ENCODE data around the gene LSM12.

The LSM12 gene

DNA sequence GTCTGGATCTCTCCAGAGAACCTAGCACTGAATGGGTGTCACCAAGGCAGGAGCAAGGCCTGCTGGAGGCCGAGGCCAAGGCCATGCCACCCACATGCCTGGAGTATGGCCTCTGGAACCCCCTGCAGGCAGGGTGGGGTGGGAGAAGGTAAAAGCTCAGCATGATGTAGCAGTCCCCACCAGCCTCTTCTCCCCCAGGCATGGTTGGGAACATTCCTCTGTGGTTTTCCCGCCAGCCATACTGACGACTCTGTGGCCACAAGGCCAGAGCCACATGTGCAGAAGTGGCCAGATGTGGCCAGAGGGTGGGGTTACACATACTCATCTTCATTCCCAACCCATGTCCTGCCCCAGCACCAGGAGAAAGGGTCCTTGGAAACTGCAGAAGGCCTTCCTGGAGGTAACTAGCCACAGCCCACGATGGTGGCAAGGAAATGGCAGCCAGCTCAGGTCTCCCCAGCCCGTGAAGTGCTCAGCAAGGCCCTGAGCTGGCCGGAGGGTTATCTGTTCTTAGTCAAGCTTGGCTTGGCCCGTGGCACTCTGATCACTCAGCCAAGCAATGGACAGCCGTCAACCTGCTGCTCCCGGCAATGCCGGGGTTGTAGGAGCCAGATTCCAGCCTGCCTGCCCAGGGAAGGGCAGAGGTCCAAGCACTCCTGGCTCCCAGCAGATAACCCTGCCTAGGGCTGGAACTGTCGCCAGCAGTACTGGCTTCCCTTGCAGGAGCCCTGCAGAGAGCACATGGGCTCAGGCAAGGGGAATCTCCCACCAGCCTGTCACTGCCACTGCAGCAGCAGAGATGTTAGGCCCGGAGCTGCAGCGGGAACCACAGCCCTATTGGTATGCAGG lies 30.9 kb upstream of the LSM12 start:
- in situ Hi-C loops (cut with MboI; ENCODE audit: low pct_unique_long_range_greater_than_20kb, low sequenced_read_pairs): no loop called here
- DNase-seq: peak; percentile 45

DNA sequence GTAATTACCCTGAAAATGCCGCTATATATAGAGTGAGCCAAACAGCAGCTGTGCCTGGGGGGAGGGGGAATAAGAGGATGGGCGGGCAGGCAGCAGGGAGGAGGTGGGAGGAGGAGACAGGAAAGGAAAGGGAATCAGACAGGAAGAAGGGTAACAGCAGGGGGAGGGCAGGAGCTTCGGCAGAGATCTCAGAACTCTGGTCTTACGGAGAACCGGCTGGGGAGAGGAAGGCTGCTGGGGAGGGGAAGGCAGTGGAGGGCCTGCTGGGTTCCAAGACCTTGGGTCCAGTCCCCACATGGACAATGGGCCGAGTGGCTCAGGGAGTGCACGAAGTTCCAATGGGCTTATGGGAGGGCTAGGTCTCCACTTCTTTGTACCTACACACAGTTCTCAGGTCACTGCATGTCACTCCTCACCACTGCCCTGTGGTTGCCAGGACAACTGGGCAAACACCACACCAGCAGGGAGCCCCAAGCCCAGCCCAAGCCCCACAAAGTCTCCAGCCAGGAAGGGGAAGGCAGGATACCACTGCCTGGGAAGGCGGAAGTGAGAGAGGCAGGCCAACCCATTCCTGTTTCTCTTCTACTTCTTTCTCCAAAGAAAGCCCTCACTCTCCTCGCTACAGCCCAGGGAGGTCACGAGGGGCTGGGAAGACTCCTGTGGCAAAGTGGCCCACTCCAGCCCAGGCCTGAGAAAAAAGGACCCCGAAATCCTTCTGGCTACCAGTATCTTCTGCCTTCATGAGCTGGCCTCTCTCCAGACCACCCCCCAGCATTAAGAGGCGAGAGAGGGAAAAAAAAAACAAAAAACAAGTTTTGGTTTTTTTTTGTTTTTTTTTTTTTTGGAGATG lies 29.4 kb upstream of the LSM12 start:
- in situ Hi-C loops (cut with MboI; ENCODE audit: low pct_unique_long_range_greater_than_20kb, low sequenced_read_pairs): no loop called here
- DNase-seq: peak; percentile 97

DNA sequence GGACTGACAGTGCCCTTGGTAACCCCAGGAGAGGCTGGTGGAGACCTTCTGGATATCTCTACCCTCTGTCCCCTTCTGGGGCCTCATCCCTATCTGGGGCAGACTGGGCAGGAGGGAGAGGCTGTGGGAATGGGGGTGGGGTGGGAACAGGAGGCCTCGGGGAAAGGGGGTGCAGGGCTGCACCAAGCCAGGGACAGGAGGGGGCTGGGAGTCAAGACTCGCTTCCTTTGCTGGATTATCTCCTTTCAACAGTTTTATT lies 28.8 kb upstream of the LSM12 start:
- in situ Hi-C loops (cut with MboI; ENCODE audit: low pct_unique_long_range_greater_than_20kb, low sequenced_read_pairs): no loop called here

DNA sequence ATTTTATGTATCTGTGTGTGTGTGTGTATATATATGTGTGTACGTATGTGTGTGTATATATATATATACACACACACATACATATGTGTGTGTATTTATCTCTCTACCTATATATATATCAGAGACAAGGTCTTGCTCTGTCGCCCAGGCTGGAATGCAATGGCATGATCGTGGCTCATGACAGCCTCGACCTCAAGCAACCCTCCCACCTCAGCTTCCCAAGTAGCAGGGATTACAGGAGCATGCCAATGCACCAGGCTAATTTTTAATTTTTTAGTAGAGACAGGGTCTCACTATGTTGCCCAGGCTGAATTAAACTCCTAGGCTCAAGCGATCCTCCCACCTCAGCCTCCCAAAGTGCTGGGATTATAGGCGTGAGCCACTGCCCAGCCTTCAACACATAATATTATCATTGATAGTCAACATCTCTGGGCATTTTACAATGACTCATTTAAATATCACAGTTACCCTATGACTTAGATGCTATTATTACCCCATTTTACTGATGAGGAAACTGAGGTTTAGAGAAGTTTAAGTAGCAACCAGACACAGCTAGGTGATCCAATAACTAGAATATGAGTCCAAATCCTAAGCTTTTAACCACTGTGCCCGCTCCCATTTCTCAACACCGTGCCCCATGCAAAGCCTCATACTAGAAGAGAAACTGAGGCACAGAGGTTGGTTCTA lies 28.4 kb upstream of the LSM12 start:
- in situ Hi-C loops (cut with MboI; ENCODE audit: low pct_unique_long_range_greater_than_20kb, low sequenced_read_pairs): no loop called here
- no peak for DNase-seq

More for the DNA sequence above, 28.8 kb upstream of the LSM12 start:
- DNase-seq: no peak

- in situ Hi-C loops (cut with MboI; ENCODE audit: low pct_unique_long_range_greater_than_20kb, low sequenced_read_pairs): no loop called here
- no peak for DNase-seq
These were observed 26.9 kb upstream of the LSM12 start for GRCh38 chr17:44093231-44093900.

DNA sequence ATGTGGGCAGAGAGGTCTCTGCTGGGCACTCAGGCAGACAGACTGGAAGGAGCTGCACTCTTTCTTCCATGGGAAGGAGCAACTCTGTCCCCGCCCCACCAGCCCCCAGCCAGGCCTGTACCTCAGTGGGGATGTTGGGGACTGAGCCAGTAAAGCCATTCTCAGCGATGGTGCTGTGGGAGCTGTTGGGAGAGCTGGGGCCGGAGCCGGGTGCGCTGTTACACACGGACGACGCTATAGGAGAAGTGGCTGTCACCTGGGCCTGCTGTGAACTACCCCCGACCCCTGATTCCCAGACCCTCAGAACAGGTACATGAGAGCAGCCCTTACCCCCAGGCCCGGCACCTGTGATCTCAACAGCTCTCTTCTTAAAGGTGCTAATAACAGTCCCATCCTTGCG lies 25.6 kb upstream of the LSM12 start:
- in situ Hi-C loops (cut with MboI; ENCODE audit: low pct_unique_long_range_greater_than_20kb, low sequenced_read_pairs): no loop called here

DNA sequence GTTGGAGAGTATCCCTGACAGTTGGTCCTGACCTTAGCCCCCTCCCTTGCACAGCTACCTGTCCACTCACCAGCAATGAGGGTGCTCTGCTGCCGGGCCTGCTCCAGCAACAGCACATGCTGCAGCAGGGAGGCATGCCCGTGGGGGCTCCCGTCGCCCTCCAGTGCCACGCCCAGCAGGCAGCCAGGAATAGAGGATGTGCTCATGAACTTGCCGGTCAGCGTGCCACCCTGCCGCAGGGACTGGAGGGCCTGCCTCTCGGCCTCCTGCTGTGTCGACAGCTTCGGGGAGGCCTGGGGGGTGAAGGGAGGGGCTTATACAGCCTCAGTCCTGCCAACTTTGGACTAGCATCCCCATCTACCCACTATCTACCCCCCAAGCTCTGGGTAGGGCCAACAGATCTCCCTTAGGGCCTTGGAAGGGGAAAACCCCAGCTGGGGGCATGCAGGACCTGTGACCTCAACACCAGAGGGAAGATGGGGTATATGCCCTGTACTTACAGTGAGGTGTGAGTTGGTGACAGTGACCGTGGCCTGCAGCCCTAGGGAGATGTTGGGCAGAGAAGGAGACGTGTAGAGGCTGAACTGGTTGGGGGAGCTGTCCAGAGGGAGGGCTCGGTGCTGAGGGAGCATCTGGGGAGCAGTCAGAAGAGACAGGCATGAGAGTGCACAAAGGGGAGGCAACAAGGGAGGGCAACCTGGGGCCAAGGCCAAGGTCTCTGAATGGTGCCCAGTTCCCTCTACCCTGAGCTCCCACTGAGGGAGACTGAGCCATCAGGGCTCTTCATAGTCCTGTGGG lies 24.9 kb upstream of the LSM12 start:
- no peak for DNase-seq
- in situ Hi-C loops (cut with MboI; ENCODE audit: low pct_unique_long_range_greater_than_20kb, low sequenced_read_pairs): no loop called here

More for the DNA sequence above, 25.6 kb upstream of the LSM12 start:
- DNase-seq: no peak

- in situ Hi-C loops (cut with MboI; ENCODE audit: low pct_unique_long_range_greater_than_20kb, low sequenced_read_pairs): no loop called here
- DNase-seq: no peak
These were observed 21.8 kb upstream of the LSM12 start for GRCh38 chr17:44088254-44088653.

DNA sequence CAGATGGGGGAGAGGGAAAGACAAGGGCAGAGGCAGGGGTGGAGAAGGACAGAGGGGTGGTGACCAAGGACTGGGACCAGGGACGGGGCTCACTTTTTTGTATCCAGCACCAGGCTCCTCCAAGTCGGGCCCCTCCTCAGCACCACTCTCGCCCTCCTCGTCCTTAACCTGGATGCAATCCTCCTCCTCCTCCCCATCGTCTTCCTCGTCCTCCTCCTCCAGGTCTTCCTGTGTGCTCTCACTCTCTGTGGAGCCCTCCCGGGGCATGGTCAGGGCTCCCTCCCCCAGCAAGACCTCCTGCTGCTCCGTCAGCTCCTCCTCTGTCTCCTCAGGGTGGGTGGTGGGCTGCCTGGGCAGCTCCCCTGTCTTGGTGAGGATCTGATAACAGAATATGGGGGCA lies 20.8 kb upstream of the LSM12 start:
- in situ Hi-C loops (cut with MboI; ENCODE audit: low pct_unique_long_range_greater_than_20kb, low sequenced_read_pairs): no loop called here
- no peak for DNase-seq

GRCh38 chr17:44086364-44087311 lies 20.2 kb upstream of the LSM12 start:
- peak; percentile 78 for DNase-seq
- in situ Hi-C loops (cut with MboI; ENCODE audit: low pct_unique_long_range_greater_than_20kb, low sequenced_read_pairs): no loop called here

- DNase-seq: no peak
- in situ Hi-C loops (cut with MboI; ENCODE audit: low pct_unique_long_range_greater_than_20kb, low sequenced_read_pairs): no loop called here
These were observed 19.4 kb upstream of the LSM12 start for GRCh38 chr17:44085908-44086307.

DNA sequence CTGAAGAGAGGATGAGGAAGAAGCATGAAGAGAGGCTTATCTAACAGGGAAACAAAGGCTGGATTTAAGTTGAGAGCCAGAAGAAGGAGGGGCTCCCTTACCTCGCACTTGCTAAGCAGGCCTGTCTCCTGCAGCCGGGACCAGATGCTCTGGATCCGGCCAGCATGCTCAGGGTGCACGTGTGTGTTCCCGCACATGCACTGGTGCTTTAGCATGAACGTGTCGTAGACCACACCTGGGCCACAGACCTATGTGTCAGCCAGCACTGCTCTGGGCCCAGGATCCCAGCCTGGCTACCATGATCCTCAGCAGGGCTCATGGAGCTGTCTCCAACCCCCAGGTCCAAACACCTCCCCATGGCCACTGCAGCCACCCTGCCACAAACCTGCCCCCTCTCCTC lies 18.4 kb upstream of the LSM12 start:
- in situ Hi-C loops (cut with MboI; ENCODE audit: low pct_unique_long_range_greater_than_20kb, low sequenced_read_pairs): no loop called here

DNA sequence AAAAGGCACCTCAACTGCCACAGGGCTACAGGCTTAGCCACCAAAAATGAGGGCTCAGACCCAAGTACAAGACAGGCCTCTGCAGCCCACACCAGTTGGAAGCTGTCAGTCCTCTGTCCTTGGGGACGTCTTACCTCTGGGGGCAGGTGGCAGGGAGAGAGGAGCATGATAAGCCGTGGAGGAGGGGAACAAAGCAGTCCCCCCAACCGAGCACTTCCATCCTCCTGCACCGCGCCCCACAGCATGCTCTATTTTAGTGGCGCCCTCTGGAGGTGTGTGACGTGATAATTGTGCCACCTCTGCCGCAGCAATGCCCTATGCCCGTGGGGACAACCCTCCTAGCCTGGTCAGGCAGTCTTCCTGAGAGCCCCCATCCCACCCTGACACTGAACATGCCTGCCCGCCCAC lies 17.7 kb upstream of the LSM12 start:
- peak; percentile 39 for DNase-seq
- in situ Hi-C loops (cut with MboI; ENCODE audit: low pct_unique_long_range_greater_than_20kb, low sequenced_read_pairs): no loop called here

More for the DNA sequence above, 18.4 kb upstream of the LSM12 start:
- DNase-seq: no peak

DNA sequence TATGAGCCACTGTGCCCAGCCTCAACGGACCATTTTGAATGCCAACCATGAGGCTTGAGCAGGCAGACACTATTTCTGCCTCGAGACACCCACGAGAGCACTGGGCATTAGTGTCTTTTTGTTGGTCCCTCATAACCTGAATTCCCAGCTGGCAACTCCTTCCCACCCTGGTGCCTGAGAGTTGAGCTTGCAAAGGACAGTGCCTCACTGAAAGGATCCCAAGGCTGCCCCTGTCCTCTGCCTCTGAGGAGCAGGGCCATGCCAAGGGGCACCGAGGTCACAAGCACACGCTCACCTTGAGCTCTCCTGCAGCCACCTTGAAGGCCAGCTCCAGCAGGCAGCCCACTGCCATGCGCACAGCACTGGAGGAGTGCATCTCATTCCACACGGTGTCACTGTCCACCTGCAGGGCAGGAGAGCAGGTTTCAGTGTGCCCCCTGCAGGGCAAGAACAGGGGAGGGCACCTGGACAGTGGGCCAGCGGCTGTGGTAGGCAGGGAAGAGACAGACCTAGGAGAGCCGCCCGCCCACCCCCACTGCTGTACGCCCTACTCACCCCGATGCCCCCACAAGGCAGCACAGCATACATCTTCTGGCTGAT lies 16.9 kb upstream of the LSM12 start:
- no peak for DNase-seq
- in situ Hi-C loops (cut with MboI; ENCODE audit: low pct_unique_long_range_greater_than_20kb, low sequenced_read_pairs): no loop called here

GRCh38 chr17:44082256-44082927 lies 15.9 kb upstream of the LSM12 start:
- in situ Hi-C loops (cut with MboI; ENCODE audit: low pct_unique_long_range_greater_than_20kb, low sequenced_read_pairs): no loop called here
- no peak for DNase-seq

DNA sequence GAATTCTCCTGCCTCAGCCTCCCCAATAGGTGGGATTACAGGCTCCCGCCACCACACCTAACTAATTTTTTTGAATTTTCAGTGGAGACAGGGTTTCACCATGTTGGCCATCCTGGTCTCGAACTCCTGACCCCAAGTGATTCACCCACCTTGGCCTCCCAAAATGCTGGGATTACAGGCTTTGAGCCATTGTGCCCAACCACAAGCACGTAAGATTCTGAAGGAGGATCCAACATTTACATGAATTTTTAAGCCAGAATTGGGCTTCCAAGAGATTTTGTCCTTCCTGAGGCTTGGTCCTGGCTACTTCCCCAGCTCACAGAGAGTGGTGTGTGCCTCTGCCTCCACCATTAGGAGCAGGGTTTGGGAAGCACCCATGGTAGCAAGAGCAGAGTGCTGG lies 15.2 kb upstream of the LSM12 start:
- in situ Hi-C loops (cut with MboI; ENCODE audit: low pct_unique_long_range_greater_than_20kb, low sequenced_read_pairs): no loop called here
- DNase-seq: no peak
